ENCODE data around the gene CTNS. TPM values are rescaled to one million over a fixed set of nuclear protein-coding genes. Genes with fewer than 3 reads are reported as not detected.
A peak's percentile ranks its signal among the peaks of the same experiment; 100 is the strongest.

The CTNS gene
- total RNA-seq, 2 experiments from 2014 or later: 3.3 to 4.9 TPM

GRCh38 chr17:3681565-3681964 lies 45.0 kb downstream of the CTNS start:
- Histone ChIP-seq H3K36me3 (ENCODE audit: insufficient read depth, low read length) (peaks cover 22% of the 10 kb centered on the region), H3K4me3 (ENCODE audit: low read length) (no peak overlapping the region), H3K9me3 (ENCODE audit: control insufficient read depth in 1 of 2, insufficient read depth in 1 of 2, low read length in 2 of 2) (no peaks in the 10 kb centered on the region), H3K4me1 (ENCODE audit: insufficient read depth, low read length) (peaks cover 16% of the 10 kb centered on the region), H3K27ac (ENCODE audit: low read depth in 1 of 2, low read length in 2 of 2) (no peak overlapping the region), H3K27me3 (ENCODE audit: control insufficient read depth in 1 of 2, insufficient read depth in 2 of 2, low read length in 2 of 2) (no peaks in the 10 kb centered on the region)
- H3K9me3 Mint-ChIP-seq: no peaks in the 10 kb centered on the region
- ChIA-PET CTCF (interaction anchor here (1.3 kb wide), 1 partner anchor 46 kb away, joined by 4 read pairs; no protein-coding TSS in a partner anchor), POLR2A (no interaction called here)
- TF ChIP-seq CTCF (IDR thresholded peaks at IDR 0.05): no peak
- peaks cover 7% of the 10 kb centered on the region for H3K4me1 Mint-ChIP-seq (ENCODE audit: low read depth)
- peaks cover 14% of the 10 kb centered on the region for H3K36me3 Mint-ChIP-seq (ENCODE audit: low read depth)
- H3K27ac Mint-ChIP-seq: no peak overlapping the region
- no peak for ATAC-seq (ENCODE audit: poor library complexity)
- DNase-seq: no peak
- H3K4me3 Mint-ChIP-seq: no peak overlapping the region
- intact Hi-C loops (cut with DNase I, micrococcal nuclease): loop anchor here in 1 of 2 experiments (5.0 kb wide), 1 partner anchor 41 kb away; the partner anchor contains the start of gene HASPIN
- no peaks in the 10 kb centered on the region for H3K27me3 Mint-ChIP-seq

- H3K4me3 Mint-ChIP-seq: no peak overlapping the region
- DNase-seq: no peak
- ChIA-PET POLR2A (interaction anchor here (0.8 kb wide), 1 partner anchor 146 kb away, joined by 4 read pairs; no protein-coding TSS in a partner anchor), CTCF (interaction anchor here (0.7 to 1.9 kb wide), 5 partner anchors 29 to 145 kb away, joined by 3 to 8 read pairs (median 4); no protein-coding TSS in a partner anchor)
- H3K36me3 Mint-ChIP-seq (ENCODE audit: low read depth): peaks cover 14% of the 10 kb centered on the region
- Histone ChIP-seq H3K4me1 (ENCODE audit: insufficient read depth, low read length) (peaks cover 16% of the 10 kb centered on the region), H3K4me3 (ENCODE audit: low read length) (no peak overlapping the region), H3K27ac (ENCODE audit: low read depth in 1 of 2, low read length in 2 of 2) (no peak overlapping the region), H3K9me3 (ENCODE audit: control insufficient read depth in 1 of 2, insufficient read depth in 1 of 2, low read length in 2 of 2) (no peaks in the 10 kb centered on the region), H3K36me3 (ENCODE audit: insufficient read depth, low read length) (peaks cover 21% of the 10 kb centered on the region), H3K27me3 (ENCODE audit: control insufficient read depth in 1 of 2, insufficient read depth in 2 of 2, low read length in 2 of 2) (no peaks in the 10 kb centered on the region)
- no peak overlapping the region for H3K27ac Mint-ChIP-seq
- intact Hi-C loops (cut with DNase I, micrococcal nuclease): loop anchor here in 1 of 2 experiments (2.0 to 5.0 kb wide), 3 partner anchors 40 to 145 kb away; partner anchors contain the start of gene HASPIN
- no peak for TF ChIP-seq CTCF (IDR thresholded peaks at IDR 0.05)
- H3K9me3 Mint-ChIP-seq: no peaks in the 10 kb centered on the region
- peaks cover 7% of the 10 kb centered on the region for H3K4me1 Mint-ChIP-seq (ENCODE audit: low read depth)
- no peak for ATAC-seq (ENCODE audit: poor library complexity)
- H3K27me3 Mint-ChIP-seq: no peaks in the 10 kb centered on the region
These were observed 45.5 kb downstream of the CTNS start for GRCh38 chr17:3682033-3682432.

- no peak overlapping the region for H3K4me3 Mint-ChIP-seq
- POLR2A ChIA-PET: interaction anchor here (0.8 to 1.8 kb wide), 3 partner anchors 28 to 145 kb away, joined by 3 to 4 read pairs (median 4); no protein-coding TSS in a partner anchor
These were observed 46.5 kb downstream of the CTNS start for GRCh38 chr17:3683054-3683511.

More at GRCh38 chr17:3683054-3683511, 46.5 kb downstream of the CTNS start:
- Mint-ChIP-seq H3K27me3 (no peaks in the 10 kb centered on the region), H3K4me1 (ENCODE audit: low read depth) (peaks cover 7% of the 10 kb centered on the region), H3K36me3 (ENCODE audit: low read depth) (peaks cover 6% of the 10 kb centered on the region), H3K27ac (no peak overlapping the region), H3K9me3 (no peaks in the 10 kb centered on the region)
- H3K27me3 ChIP-seq (ENCODE audit: control insufficient read depth in 1 of 2, insufficient read depth in 2 of 2, low read length in 2 of 2): no peaks in the 10 kb centered on the region
- H3K36me3 ChIP-seq (ENCODE audit: insufficient read depth, low read length): peaks cover 10% of the 10 kb centered on the region
- CTCF ChIA-PET: interaction anchor here (0.6 to 1.9 kb wide), 11 partner anchors 12 to 144 kb away, joined by 3 to 14 read pairs (median 4); partner anchors contain the start of genes CTNS, EMC6, HASPIN and P2RX5
- DNase-seq: peak; percentile 30 to 80 (median 50)
- intact Hi-C loops (cut with DNase I, micrococcal nuclease): loop anchor here (1.0 to 5.0 kb wide), 6 partner anchors 39 to 144 kb away; partner anchors contain the start of gene HASPIN (in 2 of the 2)
- peaks cover 16% of the 10 kb centered on the region for H3K4me1 ChIP-seq (ENCODE audit: insufficient read depth, low read length)
- no peak overlapping the region for H3K4me3 ChIP-seq (ENCODE audit: low read length)
- H3K9me3 ChIP-seq (ENCODE audit: control insufficient read depth in 1 of 2, insufficient read depth in 1 of 2, low read length in 2 of 2): no peaks in the 10 kb centered on the region
- peak; percentile 95 for TF ChIP-seq CTCF (IDR thresholded peaks at IDR 0.05)
- no peak overlapping the region for H3K27ac ChIP-seq (ENCODE audit: low read depth in 1 of 2, low read length in 2 of 2)
- peak; percentile 97 for ATAC-seq (ENCODE audit: poor library complexity)
